Spleen (tissue), 11 donors: ENCODE measurements around the gene MEOX1. TPM values are rescaled to one million over a fixed set of nuclear protein-coding genes. Genes with fewer than 3 reads are reported as not detected.

Experiments used
- DNase-seq: peaks from one replicate; pipeline ENCODE4 v3.0.0-alpha.2; 2020
- H3K27ac ChIP-seq, 8 donors: fragments of 200-600 bp; sonication (generic) in 7 of 8; 1 replicate in 4 of 8; 2 replicates in 4 of 8; pipeline versions ENCODE4 v1.5.0 to v1.8.0; 2016 to 2021; ENCODE audit warnings: inconsistent platforms in 4 of 8, mild to moderate bottlenecking in 4 of 8, moderate library complexity in 1 of 8
- H3K27me3 ChIP-seq, 7 donors: fragments of 200-600 bp; sonication (generic) in 6 of 7; replicated peaks in 1 of 7; 1 replicate in 4 of 7; 2 replicates in 3 of 7; pipeline versions ENCODE4 v1.5.0 to v1.8.0; 2016 to 2021; ENCODE audit warnings: inconsistent platforms in 3 of 7, mild to moderate bottlenecking in 1 of 7
- H3K36me3 ChIP-seq, 6 donors: fragments of 200-600 bp; sonication (generic) in 5 of 6; 1 replicate in 4 of 6; 2 replicates in 2 of 6; pipeline versions ENCODE4 v1.5.0 to v1.8.0; 2016 to 2021; ENCODE audit warnings: inconsistent platforms in 2 of 6
- H3K4me1 ChIP-seq, 6 donors: fragments of 200-600 bp; sonication (generic) in 5 of 6; 1 replicate in 3 of 6; 2 replicates in 3 of 6; pipeline versions ENCODE4 v1.5.0 to v1.8.0; 2016 to 2021; ENCODE audit warnings: inconsistent platforms in 3 of 6
- H3K4me3 ChIP-seq, 8 donors: fragments of 200-600 bp; sonication (generic) in 7 of 8; 1 replicate in 4 of 8; 2 replicates in 4 of 8; pipeline versions ENCODE4 v1.5.0 to v1.8.0; 2016 to 2021; ENCODE audit warnings: inconsistent platforms in 4 of 8, mild to moderate bottlenecking in 4 of 8, moderate library complexity in 2 of 8
- H3K9me3 ChIP-seq, 8 donors: fragments of 200-600 bp; sonication (generic) in 7 of 8; 1 replicate in 4 of 8; 2 replicates in 4 of 8; pipeline versions ENCODE4 v1.5.0 to v1.8.0; 2016 to 2021; ENCODE audit warnings: inconsistent platforms in 4 of 8
- POLR2A ChIP-seq, 3 donors: fragments of 450-650 bp; IDR thresholded peaks; one replicate each; pipeline ENCODE4 v1.5.1; 2017; ENCODE audit warnings: antibody characterized with exemption in 3 of 3, mild to moderate bottlenecking in 1 of 3
- POLR2AphosphoS5 ChIP-seq, 3 donors: sonication (generic); formaldehyde crosslinking; IDR thresholded peaks; one replicate each; pipeline ENCODE4 v1.5.1; 2017; ENCODE audit warnings: antibody characterized with exemption in 3 of 3
- WGBS, 5 donors: extraction: QIAGEN DNeasy Blood & Tissue Kit in 3 of 5; methylation state at CpG; one replicate each; pipeline versions ENCODE4 v1.1.5 to v1.1.7; 2013 to 2018; 5-methylcytosine and 5-hydroxymethylcytosine counted together
- intact Hi-C: fragments of 100-400 bp; cut with DNase I; formaldehyde crosslinking; loops from one replicate; pipeline ENCODE4 v1.15.0; 2023; ENCODE audit warnings: low total_unique reads
- polyA plus RNA-seq, 3 donors: library from polyadenylated mRNA; stranded (reverse); fragments of 200-250 nt; gene quantifications; one replicate each; pipeline ENCODE4 v1.2.1, GENCODE V29; 2013
- total RNA-seq, 7 donors: library from RNA; depleted of rRNA in 3 of 7; stranded (reverse); fragments of >200 nt in 3 of 7; fragmentation: NEBNext Ultra II Directional in 4 of 7; extraction: Animal tissue kit (Norgen Biotek cat#: 25700) in 4 of 7; gene quantifications; one replicate each; pipeline versions ENCODE4 v1.1.0 to v1.2.1, GENCODE V29; 2016 to 2021
- TF ChIP-seq, protein P1 (sequence below), 11 experiments: fragments of 200-600 bp in 7 of 11; fragments of 450-650 bp in 4 of 11; sonication (generic) in 4 of 11; IDR thresholded peaks in 8 of 11; conservative IDR thresholded peaks in 3 of 11; 1 replicate in 7 of 11; 2 replicates in 4 of 11; pipeline versions ENCODE4 v1.4.0 to v1.8.0; 2016 to 2021; ENCODE audit warnings: antibody characterized with exemption in 11 of 11, inconsistent platforms in 4 of 11, mild to moderate bottlenecking in 1 of 11
- donor health status: healthy with polysubstance abuse.
- donor health status: DM: no; HTN: no; CAD: no; lungs with moderate emphysema.
- donor health status: DM: no; HTN: no; CAD: no.
- donor health status: Bipolar disorder and iron deficiency.
- donor health status: healthy.
- donor health status: DM: no; HTN: no; CAD: no.
- donor health status: DM: yes; HTN: yes; CAD: no.

The MEOX1 gene
- total and polyA plus RNA-seq, 10 donors, result 4.1 to 46.9 (median 14.4) TPM

DNA sequence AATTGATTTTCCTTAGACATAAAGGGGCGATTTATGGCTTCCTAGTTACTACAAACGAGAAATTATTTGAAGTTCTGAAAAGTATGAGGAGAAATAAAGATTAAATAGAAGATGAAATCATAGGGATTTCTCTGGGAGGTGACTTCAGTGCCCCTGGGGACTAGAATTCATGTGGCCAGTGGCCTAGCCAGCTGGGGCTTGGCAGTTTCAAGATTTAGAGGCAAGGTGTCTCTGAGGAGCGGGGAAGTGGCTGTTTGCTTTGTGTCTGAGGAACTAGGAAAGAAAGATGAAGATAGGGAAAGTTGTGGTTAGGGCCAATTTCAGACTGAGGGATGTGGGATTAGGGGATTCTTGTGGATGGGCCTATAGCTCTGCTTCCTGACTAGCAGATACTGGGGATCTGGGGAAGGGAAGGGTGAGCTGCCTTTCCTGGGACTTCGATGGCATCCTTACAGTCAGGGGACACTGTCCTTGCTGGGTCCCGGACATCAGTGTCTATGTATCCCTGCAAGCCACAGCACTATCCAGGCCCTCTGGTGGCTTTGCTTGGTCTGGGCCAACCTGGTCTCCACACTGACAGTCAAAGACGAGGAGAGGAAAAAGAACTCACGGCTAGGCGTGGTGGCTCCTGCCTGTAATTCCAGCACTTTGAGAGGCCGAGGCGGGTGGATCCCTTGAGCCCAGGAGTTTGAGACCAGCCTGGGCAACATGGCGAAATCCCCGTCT lies 22.4 kb upstream of the MEOX1 start:
- 88 to 95% (median 89%) methylated on average over 12 of the region's 12 CpGs for WGBS, 5 donors
- H3K4me1 ChIP-seq, result peaks cover 0 to 16% (median 0%) of the 10 kb centered on the region in 6 donors
- intact Hi-C loops, result no loop called here
- no peaks in the 10 kb centered on the region for H3K9me3 ChIP-seq
- no peaks in the 10 kb centered on the region for H3K36me3 ChIP-seq
- H3K27ac ChIP-seq, result no peak overlapping the region
- no peak overlapping the region for H3K4me3 ChIP-seq
- H3K27me3 ChIP-seq, result no peaks in the 10 kb centered on the region
- no peak for TF ChIP-seq POLR2A (IDR thresholded peaks at IDR 0.05)
- TF ChIP-seq, protein P1, sequence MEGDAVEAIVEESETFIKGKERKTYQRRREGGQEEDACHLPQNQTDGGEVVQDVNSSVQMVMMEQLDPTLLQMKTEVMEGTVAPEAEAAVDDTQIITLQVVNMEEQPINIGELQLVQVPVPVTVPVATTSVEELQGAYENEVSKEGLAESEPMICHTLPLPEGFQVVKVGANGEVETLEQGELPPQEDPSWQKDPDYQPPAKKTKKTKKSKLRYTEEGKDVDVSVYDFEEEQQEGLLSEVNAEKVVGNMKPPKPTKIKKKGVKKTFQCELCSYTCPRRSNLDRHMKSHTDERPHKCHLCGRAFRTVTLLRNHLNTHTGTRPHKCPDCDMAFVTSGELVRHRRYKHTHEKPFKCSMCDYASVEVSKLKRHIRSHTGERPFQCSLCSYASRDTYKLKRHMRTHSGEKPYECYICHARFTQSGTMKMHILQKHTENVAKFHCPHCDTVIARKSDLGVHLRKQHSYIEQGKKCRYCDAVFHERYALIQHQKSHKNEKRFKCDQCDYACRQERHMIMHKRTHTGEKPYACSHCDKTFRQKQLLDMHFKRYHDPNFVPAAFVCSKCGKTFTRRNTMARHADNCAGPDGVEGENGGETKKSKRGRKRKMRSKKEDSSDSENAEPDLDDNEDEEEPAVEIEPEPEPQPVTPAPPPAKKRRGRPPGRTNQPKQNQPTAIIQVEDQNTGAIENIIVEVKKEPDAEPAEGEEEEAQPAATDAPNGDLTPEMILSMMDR (IDR thresholded peaks at IDR 0.05 in 8 of 11, conservative IDR thresholded peaks at IDR 0.05 in 3 of 11), result no peak
- TF ChIP-seq POLR2AphosphoS5 (IDR thresholded peaks at IDR 0.05), result no peak
- no peak for DNase-seq

DNA sequence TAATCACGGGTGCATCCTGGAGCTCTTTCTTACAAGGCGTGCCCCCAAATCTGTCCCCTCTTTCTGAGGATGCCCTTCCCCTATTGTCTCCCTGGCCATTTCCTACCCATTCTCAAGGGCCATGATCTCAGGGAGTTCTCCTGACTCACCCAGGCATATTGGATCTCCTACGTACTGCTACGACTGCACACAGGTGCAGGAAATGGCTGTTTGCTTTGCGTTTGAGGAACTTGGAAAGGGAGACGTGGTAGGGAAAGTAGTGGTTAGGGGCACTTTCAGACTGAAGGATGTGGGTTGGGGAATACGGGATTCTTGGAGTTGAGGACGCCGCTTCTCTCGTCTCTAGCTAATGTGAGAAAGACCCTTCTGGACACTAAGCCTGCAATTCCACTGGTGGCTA lies 18.7 kb upstream of the MEOX1 start:
- DNase-seq, result no peak
- H3K4me3 ChIP-seq, result peak overlapping the region in 1 of 8 donors; percentile 6
- no peaks in the 10 kb centered on the region for H3K9me3 ChIP-seq
- intact Hi-C loops, result no loop called here
- no peak overlapping the region for H3K27ac ChIP-seq
- no peaks in the 10 kb centered on the region for H3K27me3 ChIP-seq
- TF ChIP-seq, protein P1 (IDR thresholded peaks at IDR 0.05 in 8 of 11, conservative IDR thresholded peaks at IDR 0.05 in 3 of 11), result no peak
- TF ChIP-seq POLR2A (IDR thresholded peaks at IDR 0.05) (no peak), POLR2AphosphoS5 (IDR thresholded peaks at IDR 0.05) (no peak)
- H3K36me3 ChIP-seq, result no peaks in the 10 kb centered on the region
- 30 to 37% (median 32%) methylated on average over 10 of the region's 10 CpGs for WGBS, 5 donors
- peaks cover 10 to 32% (median 13%) of the 10 kb centered on the region in 6 donors for H3K4me1 ChIP-seq

DNA sequence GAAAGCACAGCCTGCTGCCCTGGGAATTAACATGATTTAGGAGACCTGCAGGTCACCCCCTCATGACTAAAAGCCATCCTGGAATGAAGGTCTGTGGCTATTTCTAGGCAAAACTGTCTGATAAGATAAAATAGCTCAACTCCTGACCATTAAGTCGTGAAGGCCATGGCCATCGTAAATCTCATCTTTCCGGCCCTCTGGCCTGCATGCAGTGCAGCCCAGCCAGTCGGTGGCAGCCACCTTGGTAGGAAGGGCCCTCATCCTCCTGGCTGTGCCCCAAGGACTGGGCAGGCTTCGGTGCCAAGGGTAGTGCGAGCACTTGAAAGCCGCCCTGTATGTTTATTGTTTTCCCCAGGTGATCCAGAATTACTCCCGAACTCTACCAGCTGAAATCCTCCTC lies 18.2 kb upstream of the MEOX1 start:
- WGBS, 5 donors, result 64 to 81% (median 73%) methylated on average over 5 to 8 of the region's 8 CpGs
- Histone ChIP-seq H3K36me3 (no peaks in the 10 kb centered on the region), H3K4me1 (peaks cover 10 to 32% (median 13%) of the 10 kb centered on the region in 6 donors), H3K27ac (no peak overlapping the region), H3K4me3 (peak overlapping the region in 1 of 8 donors; percentile 6), H3K27me3 (no peaks in the 10 kb centered on the region), H3K9me3 (no peaks in the 10 kb centered on the region)
- TF ChIP-seq POLR2A (IDR thresholded peaks at IDR 0.05), result no peak
- TF ChIP-seq POLR2AphosphoS5 (IDR thresholded peaks at IDR 0.05), result peak in 2 of 3 donors; percentile 32 to 53
- TF ChIP-seq, protein P1 (IDR thresholded peaks at IDR 0.05 in 8 of 11, conservative IDR thresholded peaks at IDR 0.05 in 3 of 11), result no peak
- intact Hi-C loops, result no loop called here
- DNase-seq, result no peak

DNA sequence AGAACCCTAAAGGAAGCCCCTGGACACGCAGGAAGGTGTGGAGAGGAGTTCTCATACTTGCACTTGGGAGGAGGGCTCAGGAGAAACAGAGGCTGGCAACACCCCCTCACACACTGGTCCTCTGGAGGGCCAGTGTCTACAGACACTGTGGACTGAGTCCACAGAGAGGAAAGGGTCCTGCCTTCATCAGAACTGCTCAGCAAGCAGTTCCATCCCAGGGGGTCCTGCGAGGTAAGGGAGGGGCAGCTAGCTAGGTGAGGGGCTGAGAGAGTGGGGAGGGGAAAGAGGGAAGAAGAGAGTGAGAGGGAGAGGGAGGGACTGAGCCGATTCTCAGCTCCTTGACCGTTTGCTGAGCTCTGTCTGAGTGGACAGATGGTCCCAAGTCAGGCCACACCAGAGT lies 17.7 kb upstream of the MEOX1 start:
- H3K27ac ChIP-seq, result no peak overlapping the region
- no peaks in the 10 kb centered on the region for H3K36me3 ChIP-seq
- TF ChIP-seq POLR2AphosphoS5 (IDR thresholded peaks at IDR 0.05) (no peak), POLR2A (IDR thresholded peaks at IDR 0.05) (no peak)
- TF ChIP-seq, protein P1 (IDR thresholded peaks at IDR 0.05 in 8 of 11, conservative IDR thresholded peaks at IDR 0.05 in 3 of 11), result no peak
- H3K9me3 ChIP-seq, result no peaks in the 10 kb centered on the region
- WGBS, 5 donors, result 45 to 66% (median 60%) methylated on average over 4 of the region's 4 CpGs
- DNase-seq, result no peak
- intact Hi-C loops, result no loop called here
- no peaks in the 10 kb centered on the region for H3K27me3 ChIP-seq
- peaks cover 10 to 32% (median 13%) of the 10 kb centered on the region in 6 donors for H3K4me1 ChIP-seq
- no peak overlapping the region for H3K4me3 ChIP-seq
